ENCODE results near the gene RAD51B. TPM values are rescaled to one million over a fixed set of nuclear protein-coding genes. Genes with fewer than 3 reads are reported as not detected.

The RAD51B gene
- total RNA-seq, 3 donors from 2014 or later = 10.6 to 77.6 (median 33.8) TPM

DNA sequence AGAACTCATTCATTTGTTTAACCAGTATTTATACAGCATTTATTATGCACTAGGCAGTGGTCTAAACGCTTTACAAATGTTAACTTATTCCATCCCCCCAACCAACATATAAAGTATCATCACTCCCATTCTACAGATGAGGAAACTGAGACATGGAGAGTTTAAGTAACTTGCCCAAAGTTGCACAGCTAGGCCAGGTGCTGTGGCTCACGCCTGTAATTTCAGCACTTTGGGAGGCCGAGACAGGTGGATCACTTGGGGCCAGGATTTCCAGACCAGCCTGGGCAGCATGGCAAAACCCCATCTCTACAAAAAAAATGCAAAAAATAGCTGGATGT lies 935.4 kb downstream of the RAD51B start:
- no peak for DNase-seq (ENCODE audit: low spot score in 2 of 2)
- no peaks in the 10 kb centered on the region for H3K36me3 ChIP-seq
- no peak overlapping the region for H3K4me3 ChIP-seq
- TF ChIP-seq, protein P1, sequence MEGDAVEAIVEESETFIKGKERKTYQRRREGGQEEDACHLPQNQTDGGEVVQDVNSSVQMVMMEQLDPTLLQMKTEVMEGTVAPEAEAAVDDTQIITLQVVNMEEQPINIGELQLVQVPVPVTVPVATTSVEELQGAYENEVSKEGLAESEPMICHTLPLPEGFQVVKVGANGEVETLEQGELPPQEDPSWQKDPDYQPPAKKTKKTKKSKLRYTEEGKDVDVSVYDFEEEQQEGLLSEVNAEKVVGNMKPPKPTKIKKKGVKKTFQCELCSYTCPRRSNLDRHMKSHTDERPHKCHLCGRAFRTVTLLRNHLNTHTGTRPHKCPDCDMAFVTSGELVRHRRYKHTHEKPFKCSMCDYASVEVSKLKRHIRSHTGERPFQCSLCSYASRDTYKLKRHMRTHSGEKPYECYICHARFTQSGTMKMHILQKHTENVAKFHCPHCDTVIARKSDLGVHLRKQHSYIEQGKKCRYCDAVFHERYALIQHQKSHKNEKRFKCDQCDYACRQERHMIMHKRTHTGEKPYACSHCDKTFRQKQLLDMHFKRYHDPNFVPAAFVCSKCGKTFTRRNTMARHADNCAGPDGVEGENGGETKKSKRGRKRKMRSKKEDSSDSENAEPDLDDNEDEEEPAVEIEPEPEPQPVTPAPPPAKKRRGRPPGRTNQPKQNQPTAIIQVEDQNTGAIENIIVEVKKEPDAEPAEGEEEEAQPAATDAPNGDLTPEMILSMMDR (IDR thresholded peaks at IDR 0.05) = no peak
- TF ChIP-seq POLR2A (IDR thresholded peaks at IDR 0.05) = no peak
- no peak for TF ChIP-seq POLR2AphosphoS5 (IDR thresholded peaks at IDR 0.05)
- no peaks in the 10 kb centered on the region for H3K27me3 ChIP-seq
- no peaks in the 10 kb centered on the region for H3K4me1 ChIP-seq
- H3K27ac ChIP-seq = no peak overlapping the region
- H3K9me3 ChIP-seq = no peaks in the 10 kb centered on the region
- intact Hi-C loops (cut with DNase I; ENCODE audit: low total_unique reads) = no loop called here

- Histone ChIP-seq H3K27me3 (no peaks in the 10 kb centered on the region), H3K4me3 (no peak overlapping the region), H3K4me1 (no peaks in the 10 kb centered on the region), H3K36me3 (no peaks in the 10 kb centered on the region), H3K9me3 (no peaks in the 10 kb centered on the region), H3K27ac (no peak overlapping the region)
- intact Hi-C loops (cut with DNase I; ENCODE audit: low total_unique reads) = no loop called here
- TF ChIP-seq POLR2AphosphoS5 (IDR thresholded peaks at IDR 0.05) = no peak
- TF ChIP-seq, protein P1 (IDR thresholded peaks at IDR 0.05) = no peak
- no peak for TF ChIP-seq POLR2A (IDR thresholded peaks at IDR 0.05)
- no peak for DNase-seq (ENCODE audit: low spot score in 2 of 2)
These were observed 936.5 kb downstream of the RAD51B start for GRCh38 chr14:68756000-68756481.

GRCh38 chr14:68756734-68757133 lies 937.2 kb downstream of the RAD51B start:
- H3K9me3 ChIP-seq = no peaks in the 10 kb centered on the region
- TF ChIP-seq, protein P1 (IDR thresholded peaks at IDR 0.05) = no peak
- TF ChIP-seq POLR2A (IDR thresholded peaks at IDR 0.05) (no peak), POLR2AphosphoS5 (IDR thresholded peaks at IDR 0.05) (no peak)
- no peak for DNase-seq (ENCODE audit: low spot score in 2 of 2)
- H3K27me3 ChIP-seq = no peaks in the 10 kb centered on the region
- H3K4me3 ChIP-seq = no peak overlapping the region
- intact Hi-C loops (cut with DNase I; ENCODE audit: low total_unique reads) = no loop called here
- H3K27ac ChIP-seq = no peak overlapping the region
- H3K4me1 ChIP-seq = no peaks in the 10 kb centered on the region
- H3K36me3 ChIP-seq = no peaks in the 10 kb centered on the region

DNA sequence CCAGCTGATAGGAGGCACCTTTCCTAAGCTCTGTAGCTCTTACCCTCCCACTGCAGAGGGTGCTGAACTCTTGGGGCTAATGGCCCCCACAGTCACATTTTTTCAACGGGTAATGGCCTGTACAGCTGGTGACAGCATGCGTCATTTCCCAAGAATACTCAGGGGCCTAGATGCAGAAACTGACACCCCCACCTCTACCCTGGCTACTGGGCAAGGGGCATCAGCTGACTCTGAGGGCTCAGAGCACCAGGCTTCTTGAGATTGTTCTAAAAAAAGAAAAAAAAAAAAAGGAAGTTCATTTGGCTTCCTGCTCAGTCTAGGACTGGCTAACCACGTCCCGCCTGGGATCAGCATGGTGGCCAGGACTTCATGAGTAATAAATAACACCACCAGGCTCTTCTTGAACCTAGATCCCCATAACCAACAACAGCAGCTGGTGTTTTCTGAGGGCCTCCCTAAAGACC lies 938.1 kb downstream of the RAD51B start:
- H3K4me1 ChIP-seq = no peaks in the 10 kb centered on the region
- H3K4me3 ChIP-seq = no peak overlapping the region
- no peaks in the 10 kb centered on the region for H3K9me3 ChIP-seq
- no peak for TF ChIP-seq POLR2AphosphoS5 (IDR thresholded peaks at IDR 0.05)
- TF ChIP-seq POLR2A (IDR thresholded peaks at IDR 0.05) = no peak
- TF ChIP-seq, protein P1 (IDR thresholded peaks at IDR 0.05) = no peak
- DNase-seq (ENCODE audit: low spot score in 2 of 2) = no peak
- no peak overlapping the region for H3K27ac ChIP-seq
- no peaks in the 10 kb centered on the region for H3K27me3 ChIP-seq
- intact Hi-C loops (cut with DNase I; ENCODE audit: low total_unique reads) = no loop called here
- no peaks in the 10 kb centered on the region for H3K36me3 ChIP-seq

GRCh38 chr14:68758301-68758700 lies 938.7 kb downstream of the RAD51B start:
- Histone ChIP-seq H3K4me1 (no peaks in the 10 kb centered on the region), H3K9me3 (no peaks in the 10 kb centered on the region), H3K36me3 (no peaks in the 10 kb centered on the region), H3K27me3 (no peaks in the 10 kb centered on the region), H3K4me3 (no peak overlapping the region), H3K27ac (no peak overlapping the region)
- no peak for DNase-seq (ENCODE audit: low spot score in 2 of 2)
- intact Hi-C loops (cut with DNase I; ENCODE audit: low total_unique reads) = no loop called here
- TF ChIP-seq, protein P1 (IDR thresholded peaks at IDR 0.05) = no peak
- TF ChIP-seq POLR2AphosphoS5 (IDR thresholded peaks at IDR 0.05) = no peak
- no peak for TF ChIP-seq POLR2A (IDR thresholded peaks at IDR 0.05)
